GM12878 (cell line): ENCODE measurements around the gene CCDC88A. TPM values are rescaled to one million over a fixed set of nuclear protein-coding genes. Genes with fewer than 3 reads are reported as not detected.

Experiments used
- ATAC-seq: fragments of 200-7000 bp; cut with Tn5 transposase; 3 replicates; pipeline ENCODE4 v1.9.1; 2020; ENCODE audit warnings: mild to moderate bottlenecking, moderate library complexity
- BruUV-seq: library from RNA; stranded (reverse); fragments of 400-500 nt; replicated peaks from 2 replicates; lab custom pipeline; 2021; lab: Mats Ljungman, UMichigan
- CTCF ChIA-PET: fragments of 300-600 bp; sonication (Branson Sonifier 250); formaldehyde crosslinking; extraction: SDS; loops from one replicate; lab custom pipeline; 2021; ENCODE audit warnings: inconsistent platforms; lab: Yijun Ruan, JAX
- POLR2A ChIA-PET: fragments of 350-600 bp; formaldehyde crosslinking; extraction: SDS; loops from one replicate; lab custom pipeline; 2021; ENCODE audit warnings: inconsistent platforms; lab: Charles Lee
- RAD21 ChIA-PET: fragments of 300-600 bp; sonication (Branson Sonifier 250); formaldehyde crosslinking; loops from one replicate; lab custom pipeline; 2023; ENCODE audit warnings: antibody characterized with exemption; ENCODE audit not compliant: unreplicated experiment; lab: Charles Lee
- SMC1A ChIA-PET: fragments of 300-600 bp; sonication (Branson Sonifier 250); formaldehyde crosslinking; loops from one replicate; lab custom pipeline; 2023; ENCODE audit not compliant: unreplicated experiment, uncharacterized antibody; lab: Charles Lee
- DNase-seq: peaks from one replicate; pipeline ENCODE4 v3.0.0-alpha.2; 2011; ENCODE audit warnings: low read depth, low spot score
- FAIRE-seq: peaks from 3 replicates; lab custom pipeline; 2011; peaks lifted over from hg19 to GRCh38; lab: Jason Lieb, UNC
- H2AFZ ChIP-seq: 2 replicates; pipeline ENCODE4 v1.6.0; 2011; ENCODE audit warnings: low read depth, low read length, control low read depth; ENCODE audit not compliant: control insufficient read depth
- H3K27ac ChIP-seq: 2 replicates; pipeline ENCODE4 v1.5.1; 2011; ENCODE audit warnings: control low read depth; ENCODE audit not compliant: control insufficient read depth, insufficient read depth
- H3K27me3 ChIP-seq, 2 experiments: replicated peaks in 1 of 2; 2 replicates each; pipeline versions ENCODE4 v1.6.0 to v1.6.1; 2011; ENCODE audit warnings: low read length in 1 of 2; ENCODE audit not compliant: control insufficient read depth in 2 of 2, insufficient read depth in 2 of 2
- H3K36me3 ChIP-seq, 2 experiments: 2 replicates each; pipeline ENCODE4 v1.5.1; 2011; ENCODE audit warnings: low read length in 1 of 2; ENCODE audit not compliant: control insufficient read depth in 2 of 2, insufficient read depth in 2 of 2
- H3K4me1 ChIP-seq: 2 replicates; pipeline ENCODE4 v1.6.1; 2011; ENCODE audit warnings: mild to moderate bottlenecking, low read length, moderate library complexity, mixed read lengths; ENCODE audit not compliant: control insufficient read depth, insufficient read depth
- H3K4me2 ChIP-seq: 2 replicates; pipeline ENCODE4 v1.6.0; 2011; ENCODE audit warnings: control low read depth; ENCODE audit not compliant: control insufficient read depth, insufficient read depth
- H3K4me3 ChIP-seq: fragments of 200-600 bp; sonication (generic); 2 replicates; pipeline ENCODE4 v1.5.1; 2016
- H3K79me2 ChIP-seq: 2 replicates; pipeline ENCODE4 v1.6.0; 2011; ENCODE audit warnings: low read length; ENCODE audit not compliant: control insufficient read depth, insufficient read depth
- H3K9ac ChIP-seq: 2 replicates; pipeline ENCODE4 v1.8.0; 2011; ENCODE audit warnings: low read length, control low read depth, mixed read lengths; ENCODE audit not compliant: control insufficient read depth, insufficient read depth
- H3K9me3 ChIP-seq: replicated peaks from 3 replicates; pipeline ENCODE4 v1.5.1; 2011; ENCODE audit warnings: mild to moderate bottlenecking, low read length; ENCODE audit not compliant: control insufficient read depth, insufficient read depth
- H4K20me1 ChIP-seq: 2 replicates; pipeline ENCODE4 v1.6.0; 2011; ENCODE audit not compliant: control insufficient read depth, insufficient read depth
- BRCA1 ChIP-seq: IDR thresholded peaks from 2 replicates; pipeline ENCODE4 v1.6.1; 2011; ENCODE audit warnings: low read depth, low read length, improper control_type of control experiment
- CHD1 ChIP-seq: IDR thresholded peaks from 2 replicates; pipeline ENCODE4 v1.6.1; 2012; ENCODE audit warnings: low read depth, low read length, improper control_type of control experiment
- FOS ChIP-seq: IDR thresholded peaks from 3 replicates; pipeline ENCODE4 v1.6.1; 2011; ENCODE audit warnings: borderline replicate concordance; ENCODE audit not compliant: insufficient read length; ENCODE audit errors: extremely low read depth
- IKZF1 ChIP-seq: fragments of 450-650 bp; conservative IDR thresholded peaks from 2 replicates; pipeline ENCODE4 v1.6.1; 2017; ENCODE audit warnings: antibody characterized with exemption, mild to moderate bottlenecking
- LARP7 ChIP-seq: fragments of 450-650 bp; IDR thresholded peaks from 2 replicates; pipeline ENCODE4 v1.6.1; 2017; ENCODE audit warnings: mild to moderate bottlenecking
- MEF2B ChIP-seq: fragments of 450-650 bp; IDR thresholded peaks from 2 replicates; pipeline ENCODE4 v1.6.1; 2018; ENCODE audit warnings: mild to moderate bottlenecking, moderate library complexity; ENCODE audit not compliant: partially characterized antibody, poor library complexity, severe bottlenecking
- MTA3 ChIP-seq: IDR thresholded peaks from 2 replicates; pipeline ENCODE4 v1.6.1; 2012; ENCODE audit warnings: low read length, inconsistent platforms, borderline replicate concordance
- MYC ChIP-seq: IDR thresholded peaks from 2 replicates; pipeline ENCODE4 v1.6.1; 2011; ENCODE audit warnings: mild to moderate bottlenecking, low read length, moderate library complexity, inconsistent platforms; ENCODE audit not compliant: insufficient read depth, insufficient replicate concordance, insufficient read length, severe bottlenecking
- NFIC ChIP-seq: IDR thresholded peaks from 2 replicates; pipeline ENCODE4 v1.6.1; 2012; ENCODE audit warnings: low read depth, mild to moderate bottlenecking, inconsistent platforms, low read length, moderate library complexity
- PML ChIP-seq: IDR thresholded peaks from 2 replicates; pipeline ENCODE4 v1.6.1; 2012; ENCODE audit warnings: low read length, inconsistent platforms
- RB1 ChIP-seq: fragments of 450-650 bp; formaldehyde crosslinking; IDR thresholded peaks from 2 replicates; pipeline ENCODE4 v1.6.1; 2017; ENCODE audit warnings: mild to moderate bottlenecking, borderline replicate concordance
- SP1 ChIP-seq: IDR thresholded peaks from one replicate; pipeline ENCODE4 v1.6.1; 2011; ENCODE audit warnings: low read depth, low read length
- SREBF2 ChIP-seq: IDR thresholded peaks from 2 replicates; pipeline ENCODE4 v1.6.1; 2012; ENCODE audit warnings: mild to moderate bottlenecking, low read length
- STAT3 ChIP-seq: IDR thresholded peaks from 2 replicates; pipeline ENCODE4 v1.6.1; 2011; ENCODE audit warnings: low read depth, low read length, improper control_type of control experiment
- WGBS: methylation state at CpG from one replicate; pipeline ENCODE4 v1.1.6; 2016; ENCODE audit warnings: low lambda C conversion rate; ENCODE audit not compliant: insufficient replicate concordance, insufficient coverage; ENCODE audit errors: missing lambda C conversion rate; 5-methylcytosine and 5-hydroxymethylcytosine counted together
- in situ Hi-C: fragments of 300-500 bp; cut with MboI; formaldehyde crosslinking; loops from 9 replicates; pipeline ENCODE4 v1.14.3; 2018; ENCODE audit warnings: mixed read lengths
- intact Hi-C: fragments of 100-400 bp; cut with micrococcal nuclease; formaldehyde crosslinking; loops from one replicate; pipeline ENCODE4 v1.14.2; 2022; ENCODE audit not compliant: unreplicated experiment
- polyA plus RNA-seq, 11 experiments: library from polyadenylated mRNA; depleted of rRNA in 4 of 11; unstranded in 6 of 11; stranded (reverse) in 5 of 11; fragments of >200 nt; fragmentation: Nextera tagmentation in 4 of 11; fragmentation: Illumina TruSeq in 1 of 11; extraction: Ambion mirVana in 4 of 11; extraction: Trizol in 1 of 11; gene quantifications; 1 replicate in 1 of 11; 2 replicates in 10 of 11; pipeline versions ENCODE4 v1.2.1 to v1.2.3, GENCODE V29; 2011 to 2016; ENCODE audit warnings: inconsistent platforms in 2 of 11, missing spikeins in 2 of 11, low read depth in 1 of 11
- total RNA-seq, 4 experiments: library from RNA; depleted of rRNA in 3 of 4; stranded (reverse); fragments of >200 nt in 3 of 4; fragmentation: Illumina TruSeq in 1 of 4; extraction: Trizol in 1 of 4; gene quantifications; 2 replicates each; pipeline versions ENCODE4 v1.2.1 to v1.2.3, GENCODE V29; 2013 to 2021

CCDC88A gene
- total and polyA plus RNA-seq, 10 of the 15 experiments (the other 5 are each of a cell fraction or from before 2014, with no cell fraction given), result 1.8 to 71.6 (median 45.9) TPM

DNA sequence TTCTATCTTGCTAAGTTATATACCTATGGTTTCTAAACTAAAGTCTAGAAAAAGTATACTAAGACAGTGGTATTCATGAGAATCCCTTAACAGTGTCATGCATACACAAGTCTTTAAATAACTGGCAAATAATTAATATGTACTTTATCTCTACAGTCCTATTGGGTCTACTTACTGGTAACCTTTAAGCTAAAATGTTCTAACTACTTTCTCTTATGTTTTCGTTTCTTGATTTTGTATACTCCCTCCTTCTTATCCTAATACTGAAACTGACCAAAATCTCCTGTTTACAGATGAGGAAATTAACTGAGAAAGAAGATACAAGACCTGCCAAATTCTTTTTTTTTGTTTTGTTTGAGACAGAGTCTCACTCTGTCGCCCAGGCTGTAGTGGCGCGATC, 74.6 kb downstream of the CCDC88A start:
- no peak overlapping the region for H2AFZ ChIP-seq
- DNase-seq, result no peak
- H3K79me2 ChIP-seq, result no peaks in the 10 kb centered on the region
- ChIA-PET RAD21 (no interaction called here), POLR2A (no interaction called here), SMC1A (no interaction called here), CTCF (no interaction called here)
- no peak overlapping the region for H3K27ac ChIP-seq
- no peak overlapping the region for H3K9ac ChIP-seq
- in situ Hi-C loops (no loop called here), intact Hi-C loops (no loop called here)
- H3K27me3 ChIP-seq, result no peaks in the 10 kb centered on the region
- no peak overlapping the region for H3K4me2 ChIP-seq
- FAIRE-seq, result no peak
- peak; percentile 54 for ATAC-seq
- WGBS, result 99% methylated on average over 4 of the region's 4 CpGs
- H4K20me1 ChIP-seq, result no peaks in the 10 kb centered on the region
- no peaks in the 10 kb centered on the region for H3K9me3 ChIP-seq
- TF ChIP-seq SREBF2 (no peak), IKZF1 (no peak), MEF2B (no peak), MTA3 (no peak), STAT3 (no peak), PML (no peak), MYC (no peak), FOS (no peak), CHD1 (no peak), NFIC (no peak), SP1 (no peak), RB1 (no peak), BRCA1 (no peak), LARP7 (no peak)
- peaks cover 0 to 7% of the 10 kb centered on the region in 2 experiments; a peak in 2 of 4 replicates for H3K36me3 ChIP-seq
- no peaks in the 10 kb centered on the region for H3K4me1 ChIP-seq
- no TSS peak for BruUV-seq
- H3K4me3 ChIP-seq, result no peak overlapping the region
